Measurements from ENCODE around the gene ATXN1. TPM values are rescaled to one million over a fixed set of nuclear protein-coding genes. Genes with fewer than 3 reads are reported as not detected.

The ATXN1 gene
- polyA plus RNA-seq, 1 donor (not counting 4 experiments of a cell fraction or from before 2014, with no cell fraction given) = 9.7 TPM

- DNase-seq (ENCODE audit: low read depth, low spot score) (no peak), FAIRE-seq (no peak)
- Histone ChIP-seq H4K20me1 (ENCODE audit: control insufficient read depth, extremely low read depth, insufficient read depth, low read length) (no peaks in the 10 kb centered on the region), H2AFZ (ENCODE audit: control insufficient read depth, low read length) (no peak overlapping the region), H3K27ac (ENCODE audit: control insufficient read depth, insufficient read depth, low read length) (no peak overlapping the region), H3K9me1 (ENCODE audit: control insufficient read depth, extremely low read depth, insufficient read depth, low read length) (no peaks in the 10 kb centered on the region), H3K9me3 (ENCODE audit: control insufficient read depth, low read depth, low read length) (no peaks in the 10 kb centered on the region), H3K4me2 (ENCODE audit: control insufficient read depth, extremely low read depth, insufficient read depth, low read depth, low read length) (no peak overlapping the region), H3K36me3 (ENCODE audit: control insufficient read depth in 2 of 2, extremely low read depth in 1 of 2, insufficient read depth in 2 of 2, low read length in 2 of 2) (peaks cover 0 to 2% of the 10 kb centered on the region in 2 experiments), H3K79me2 (ENCODE audit: control insufficient read depth, insufficient read depth, low read length) (no peaks in the 10 kb centered on the region), H3K4me1 (ENCODE audit: control insufficient read depth, extremely low read depth, insufficient read depth, low read length) (no peaks in the 10 kb centered on the region), H3K27me3 (ENCODE audit: control insufficient read depth, extremely low read depth, insufficient read depth, low read length) (no peaks in the 10 kb centered on the region), H3K4me3 (ENCODE audit: control insufficient read depth in 2 of 3, extremely low read depth in 1 of 3, insufficient read depth in 2 of 3, low read depth in 1 of 3, low read length in 3 of 3) (no peak overlapping the region), H3K9ac (ENCODE audit: control insufficient read depth, extremely low read depth, insufficient read depth, low read length) (no peak overlapping the region)
- dilution Hi-C loops (cut with MboI; ENCODE audit: extremely low pct_ligation_motif_present, low sequenced_read_pairs) = no loop called here
- TF ChIP-seq, protein P1, sequence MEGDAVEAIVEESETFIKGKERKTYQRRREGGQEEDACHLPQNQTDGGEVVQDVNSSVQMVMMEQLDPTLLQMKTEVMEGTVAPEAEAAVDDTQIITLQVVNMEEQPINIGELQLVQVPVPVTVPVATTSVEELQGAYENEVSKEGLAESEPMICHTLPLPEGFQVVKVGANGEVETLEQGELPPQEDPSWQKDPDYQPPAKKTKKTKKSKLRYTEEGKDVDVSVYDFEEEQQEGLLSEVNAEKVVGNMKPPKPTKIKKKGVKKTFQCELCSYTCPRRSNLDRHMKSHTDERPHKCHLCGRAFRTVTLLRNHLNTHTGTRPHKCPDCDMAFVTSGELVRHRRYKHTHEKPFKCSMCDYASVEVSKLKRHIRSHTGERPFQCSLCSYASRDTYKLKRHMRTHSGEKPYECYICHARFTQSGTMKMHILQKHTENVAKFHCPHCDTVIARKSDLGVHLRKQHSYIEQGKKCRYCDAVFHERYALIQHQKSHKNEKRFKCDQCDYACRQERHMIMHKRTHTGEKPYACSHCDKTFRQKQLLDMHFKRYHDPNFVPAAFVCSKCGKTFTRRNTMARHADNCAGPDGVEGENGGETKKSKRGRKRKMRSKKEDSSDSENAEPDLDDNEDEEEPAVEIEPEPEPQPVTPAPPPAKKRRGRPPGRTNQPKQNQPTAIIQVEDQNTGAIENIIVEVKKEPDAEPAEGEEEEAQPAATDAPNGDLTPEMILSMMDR (optimal IDR thresholded peaks at IDR 0.05 in 1 of 3, IDR thresholded peaks at IDR 0.05 in 1 of 3, conservative IDR thresholded peaks at IDR 0.05 in 1 of 3; ENCODE audit: extremely low read depth in 1 of 3, insufficient read depth in 2 of 3, low read length in 3 of 3) = no peak
- no peak for TF ChIP-seq EZH2 (IDR thresholded peaks at IDR 0.05; ENCODE audit: low read length)
These were observed 197.5 kb downstream of the ATXN1 start for GRCh38 chr6:16563628-16564240.

GRCh38 chr6:16562498-16562897 is 198.8 kb downstream of the ATXN1 start:
- DNase-seq (ENCODE audit: low read depth, low spot score) (no peak), FAIRE-seq (no peak)
- Histone ChIP-seq H3K36me3 (ENCODE audit: control insufficient read depth in 2 of 2, extremely low read depth in 1 of 2, insufficient read depth in 2 of 2, low read length in 2 of 2) (peaks cover 0 to 2% of the 10 kb centered on the region in 2 experiments), H3K9me1 (ENCODE audit: control insufficient read depth, extremely low read depth, insufficient read depth, low read length) (no peaks in the 10 kb centered on the region), H3K4me2 (ENCODE audit: control insufficient read depth, extremely low read depth, insufficient read depth, low read depth, low read length) (no peak overlapping the region), H3K27me3 (ENCODE audit: control insufficient read depth, extremely low read depth, insufficient read depth, low read length) (no peaks in the 10 kb centered on the region), H3K27ac (ENCODE audit: control insufficient read depth, insufficient read depth, low read length) (no peak overlapping the region), H3K4me3 (ENCODE audit: control insufficient read depth in 2 of 3, extremely low read depth in 1 of 3, insufficient read depth in 2 of 3, low read depth in 1 of 3, low read length in 3 of 3) (no peak overlapping the region), H3K79me2 (ENCODE audit: control insufficient read depth, insufficient read depth, low read length) (no peaks in the 10 kb centered on the region), H3K9ac (ENCODE audit: control insufficient read depth, extremely low read depth, insufficient read depth, low read length) (no peak overlapping the region), H2AFZ (ENCODE audit: control insufficient read depth, low read length) (no peak overlapping the region), H3K9me3 (ENCODE audit: control insufficient read depth, low read depth, low read length) (no peaks in the 10 kb centered on the region), H3K4me1 (ENCODE audit: control insufficient read depth, extremely low read depth, insufficient read depth, low read length) (no peaks in the 10 kb centered on the region), H4K20me1 (ENCODE audit: control insufficient read depth, extremely low read depth, insufficient read depth, low read length) (no peaks in the 10 kb centered on the region)
- TF ChIP-seq, protein P1 (optimal IDR thresholded peaks at IDR 0.05 in 1 of 3, IDR thresholded peaks at IDR 0.05 in 1 of 3, conservative IDR thresholded peaks at IDR 0.05 in 1 of 3; ENCODE audit: extremely low read depth in 1 of 3, insufficient read depth in 2 of 3, low read length in 3 of 3) = no peak
- TF ChIP-seq EZH2 (IDR thresholded peaks at IDR 0.05; ENCODE audit: low read length) = no peak
- dilution Hi-C loops (cut with MboI; ENCODE audit: extremely low pct_ligation_motif_present, low sequenced_read_pairs) = no loop called here

Measured in keratinocyte (primary cell).